Measurements from ENCODE around the gene PGAP2.

DNA sequence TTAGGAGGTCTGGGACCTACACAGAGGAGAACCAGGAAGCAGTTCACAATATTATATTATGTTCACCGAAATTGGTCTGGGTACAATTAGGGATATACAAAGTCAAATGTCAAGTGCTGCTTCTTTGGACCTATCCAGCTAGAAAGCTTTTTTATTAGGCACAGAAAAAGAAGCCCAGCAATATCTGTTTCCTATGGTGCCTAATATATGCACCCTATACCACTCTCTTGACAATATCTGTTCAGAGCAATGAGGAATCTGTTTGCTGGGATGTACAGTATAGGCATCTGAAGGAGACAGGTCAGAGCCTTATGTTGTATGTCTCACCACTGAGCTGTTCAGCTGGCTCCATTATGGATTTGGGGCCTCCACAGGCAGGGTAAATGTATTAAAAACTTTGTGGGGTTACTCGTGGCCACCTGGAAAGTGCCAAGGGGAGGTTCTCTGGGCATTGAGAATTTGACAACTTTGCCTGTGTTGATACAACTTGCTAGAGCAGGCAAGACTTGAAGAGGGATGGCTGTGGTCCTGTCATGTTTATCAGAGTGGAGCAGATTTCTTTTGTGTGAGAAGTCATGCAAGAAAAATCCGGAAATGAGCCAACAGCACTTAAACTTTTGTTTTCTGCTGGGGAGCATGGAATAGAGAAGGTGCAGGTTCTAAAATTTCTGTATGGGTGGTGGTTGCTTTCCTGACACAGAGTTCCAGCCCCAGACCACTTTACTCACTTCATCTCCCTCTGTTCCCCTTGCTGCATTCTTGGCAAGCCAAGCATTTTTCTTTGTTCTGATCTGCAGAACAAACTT is 57.2 kb downstream of the PGAP2 start:
- TF ChIP-seq, protein P1, sequence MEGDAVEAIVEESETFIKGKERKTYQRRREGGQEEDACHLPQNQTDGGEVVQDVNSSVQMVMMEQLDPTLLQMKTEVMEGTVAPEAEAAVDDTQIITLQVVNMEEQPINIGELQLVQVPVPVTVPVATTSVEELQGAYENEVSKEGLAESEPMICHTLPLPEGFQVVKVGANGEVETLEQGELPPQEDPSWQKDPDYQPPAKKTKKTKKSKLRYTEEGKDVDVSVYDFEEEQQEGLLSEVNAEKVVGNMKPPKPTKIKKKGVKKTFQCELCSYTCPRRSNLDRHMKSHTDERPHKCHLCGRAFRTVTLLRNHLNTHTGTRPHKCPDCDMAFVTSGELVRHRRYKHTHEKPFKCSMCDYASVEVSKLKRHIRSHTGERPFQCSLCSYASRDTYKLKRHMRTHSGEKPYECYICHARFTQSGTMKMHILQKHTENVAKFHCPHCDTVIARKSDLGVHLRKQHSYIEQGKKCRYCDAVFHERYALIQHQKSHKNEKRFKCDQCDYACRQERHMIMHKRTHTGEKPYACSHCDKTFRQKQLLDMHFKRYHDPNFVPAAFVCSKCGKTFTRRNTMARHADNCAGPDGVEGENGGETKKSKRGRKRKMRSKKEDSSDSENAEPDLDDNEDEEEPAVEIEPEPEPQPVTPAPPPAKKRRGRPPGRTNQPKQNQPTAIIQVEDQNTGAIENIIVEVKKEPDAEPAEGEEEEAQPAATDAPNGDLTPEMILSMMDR (optimal IDR thresholded peaks at IDR 0.05 in 1 of 3, IDR thresholded peaks at IDR 0.05 in 1 of 3, conservative IDR thresholded peaks at IDR 0.05 in 1 of 3; ENCODE audit: extremely low read depth in 1 of 3, insufficient read depth in 2 of 3, low read length in 3 of 3): no peak
- no peak for TF ChIP-seq EZH2 (IDR thresholded peaks at IDR 0.05; ENCODE audit: low read length)
